H1 (cell line): Measurements from ENCODE around the gene CNDP1. TPM values are rescaled to one million over a fixed set of nuclear protein-coding genes. Genes with fewer than 3 reads are reported as not detected.

Experiments used
- RFX5 ChIP-seq: IDR thresholded peaks from 2 replicates; pipeline ENCODE4 v1.6.1; 2011; ENCODE audit warnings: low read depth, low read length, improper control_type of control experiment, borderline replicate concordance
- SIN3A ChIP-seq, 2 experiments: IDR thresholded peaks in 1 of 2; conservative IDR thresholded peaks in 1 of 2; 2 replicates each; pipeline ENCODE4 v1.6.1; 2011 to 2012; ENCODE audit warnings: low read length in 2 of 2, improper control_type of control experiment in 1 of 2, low read depth in 1 of 2, mild to moderate bottlenecking in 1 of 2
- polyA plus RNA-seq, 7 experiments: library from polyadenylated mRNA; depleted of rRNA in 3 of 7; stranded (reverse) in 5 of 7; unstranded in 2 of 7; fragments of >200 nt in 5 of 7; fragments of 200-250 nt in 2 of 7; gene quantifications; 1 replicate in 5 of 7; 2 replicates in 1 of 7; 4 replicates in 1 of 7; pipeline versions ENCODE4 v1.2.1 to v1.2.3, GENCODE V29; 2011 to 2013; ENCODE audit warnings: missing spikeins in 2 of 7, mixed read lengths in 2 of 7
- total RNA-seq: library from RNA; stranded (reverse); fragmentation: NEBNext Ultra II Directional; extraction: Animal tissue kit (Norgen Biotek cat#: 25700); gene quantifications from 2 replicates; pipeline ENCODE4 v1.2.1, GENCODE V29; 2021

The CNDP1 gene
- total and polyA plus RNA-seq, 2 of the 8 experiments (the other 6 are each of a cell fraction or from before 2014, with no cell fraction given) = 0.09 TPM; not detected in 1

- TF ChIP-seq SIN3A (conservative IDR thresholded peaks at IDR 0.05 in 1 of 2, IDR thresholded peaks at IDR 0.05 in 1 of 2; ENCODE audit: low read depth in 1 of 2, low read length in 2 of 2) (no peak), RFX5 (no peak)
Observed at GRCh38 chr18:74604361-74604760, 70.1 kb downstream of the CNDP1 start (continued).
